PC-3 (cell line): Measurements from ENCODE around the gene SLC22A5. TPM values are rescaled to one million over a fixed set of nuclear protein-coding genes. Genes with fewer than 3 reads are reported as not detected.

ENCODE experiments used
- ATAC-seq: fragments of 200-7000 bp; cut with Tn5 transposase; 2 replicates; pipeline ENCODE4 v1.9.1; 2020; ENCODE audit warnings: mild to moderate bottlenecking, moderate library complexity
- BruUV-seq: library from RNA; stranded (reverse); fragments of 400-500 nt; replicated peaks from 2 replicates; lab custom pipeline; 2021; lab: Mats Ljungman, UMichigan
- CTCF ChIA-PET: fragments of 300-600 bp; sonication (Branson Sonifier 250); formaldehyde crosslinking; loops from one replicate; lab custom pipeline; 2022; ENCODE audit warnings: antibody characterized with exemption; lab: Charles Lee
- POLR2A ChIA-PET: fragments of 300-600 bp; sonication (Branson Sonifier 250); formaldehyde crosslinking; loops from one replicate; lab custom pipeline; 2022; ENCODE audit warnings: antibody characterized with exemption; ENCODE audit not compliant: unreplicated experiment; lab: Charles Lee
- DNase-seq: peaks from one replicate; pipeline ENCODE4 v3.0.0-alpha.2; 2015
- H2AFZ ChIP-seq: fragments of 300-600 bp; sonication (generic); 2 replicates; pipeline ENCODE4 v1.6.0; 2016; ENCODE audit warnings: antibody characterized with exemption, low read length
- H3F3A ChIP-seq: fragments of 300-600 bp; sonication (generic); one replicate; pipeline ENCODE4 v1.6.0; 2017; ENCODE audit warnings: antibody characterized with exemption, low read length, control low read depth, mild to moderate bottlenecking; ENCODE audit not compliant: unreplicated experiment
- H3K27ac ChIP-seq: fragments of 300-600 bp; sonication (generic); 2 replicates; pipeline ENCODE4 v1.5.1; 2016; ENCODE audit warnings: mild to moderate bottlenecking, low read length
- H3K27me3 ChIP-seq: fragments of 300-600 bp; sonication (generic); 2 replicates; pipeline ENCODE4 v1.6.1; 2016; ENCODE audit warnings: low read length, mixed read lengths
- H3K36me3 ChIP-seq: fragments of 300-600 bp; sonication (generic); 2 replicates; pipeline ENCODE4 v1.6.1; 2016; ENCODE audit warnings: low read depth, mixed run types, low read length, mixed read lengths
- H3K4me1 ChIP-seq: fragments of 300-600 bp; sonication (generic); 2 replicates; pipeline ENCODE4 v1.5.1; 2016; ENCODE audit warnings: low read length; ENCODE audit not compliant: insufficient read depth
- H3K4me2 ChIP-seq: fragments of 300-600 bp; sonication (generic); 2 replicates; pipeline ENCODE4 v1.6.0; 2016; ENCODE audit warnings: low read length
- H3K4me3 ChIP-seq: fragments of 300-600 bp; sonication (generic); 2 replicates; pipeline ENCODE4 v1.5.1; 2016; ENCODE audit warnings: mild to moderate bottlenecking, low read length, mixed read lengths
- H3K79me2 ChIP-seq: fragments of 300-600 bp; sonication (generic); 2 replicates; pipeline ENCODE4 v1.6.1; 2017; ENCODE audit warnings: low read length, mixed read lengths
- H3K9ac ChIP-seq: fragments of 300-600 bp; sonication (generic); 2 replicates; pipeline ENCODE4 v1.6.0; 2016; ENCODE audit warnings: mild to moderate bottlenecking, low read length
- H3K9me2 ChIP-seq: fragments of 300-600 bp; sonication (generic); replicated peaks from 2 replicates; pipeline ENCODE4 v1.6.1; 2016; ENCODE audit warnings: mixed run types, low read length, mixed read lengths
- H3K9me3 ChIP-seq: fragments of 300-600 bp; sonication (generic); 2 replicates; pipeline ENCODE4 v1.6.1; 2016; ENCODE audit warnings: low read length, mixed read lengths
- H4K20me1 ChIP-seq: fragments of 300-600 bp; sonication (generic); 2 replicates; pipeline ENCODE4 v1.6.1; 2016; ENCODE audit warnings: low read length, mixed read lengths
- EZH2 ChIP-seq: fragments of 300-600 bp; sonication (generic); IDR thresholded peaks from one replicate; pipeline ENCODE4 v1.6.1; 2017; ENCODE audit warnings: antibody characterized with exemption, mild to moderate bottlenecking, low read length; ENCODE audit not compliant: unreplicated experiment
- EZH2phosphoT487 ChIP-seq: fragments of 300-600 bp; sonication (generic); IDR thresholded peaks from 2 replicates; pipeline ENCODE4 v1.6.1; 2018; ENCODE audit warnings: mild to moderate bottlenecking, antibody characterized with exemption, low read length, borderline replicate concordance
- intact Hi-C: fragments of 100-400 bp; cut with micrococcal nuclease; formaldehyde crosslinking; loops from 2 replicates; pipeline ENCODE4 v1.9.0; 2023
- total RNA-seq: library from RNA; depleted of rRNA; stranded (reverse); fragments of >200 nt; gene quantifications from 2 replicates; pipeline ENCODE4 v1.2.3, GENCODE V29; 2014
- TF ChIP-seq, protein P1 (sequence below): fragments of 300-600 bp; sonication (generic); conservative IDR thresholded peaks from 2 replicates; pipeline ENCODE4 v1.5.1; 2017; ENCODE audit warnings: antibody characterized with exemption, low read depth, mild to moderate bottlenecking, low read length

Gene SLC22A5
- total RNA-seq, 1 experiment from 2014 or later, result 8.2 TPM

DNA sequence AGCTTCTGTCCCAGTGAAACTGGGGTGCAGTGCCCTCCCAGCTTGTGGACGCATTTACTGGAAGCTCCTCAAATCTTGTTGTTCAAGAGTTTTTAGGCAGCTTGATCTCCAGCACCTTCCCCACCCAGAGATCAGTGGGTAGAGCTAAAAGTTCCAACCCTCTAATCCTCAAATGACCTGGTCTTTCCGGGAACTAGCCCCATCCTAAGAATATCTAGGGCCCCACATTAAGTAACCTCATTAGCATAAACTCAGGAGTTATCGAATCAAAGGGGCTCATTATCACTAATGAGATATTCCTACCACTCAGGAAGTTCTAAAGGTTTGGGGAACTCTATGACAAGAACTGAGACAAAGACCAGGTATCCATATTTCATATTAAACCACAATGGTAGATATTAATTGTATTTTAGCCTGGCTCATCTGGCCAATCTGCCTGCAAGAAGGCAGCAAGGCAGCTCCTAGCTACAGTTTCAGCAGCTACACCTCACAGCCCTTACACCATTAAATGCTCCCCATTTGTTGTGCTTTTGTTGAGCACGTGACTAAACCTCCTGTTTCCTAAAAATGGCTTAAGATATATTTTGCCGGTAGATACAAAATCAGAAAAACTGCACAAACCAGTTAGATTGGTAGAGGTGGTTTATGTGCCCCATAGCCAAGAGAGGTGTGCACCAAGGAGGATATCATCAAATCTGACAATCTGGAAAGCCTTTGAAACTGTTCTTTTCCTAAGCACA lies 24.6 kb upstream of the SLC22A5 start:
- no peaks in the 10 kb centered on the region for H3F3A ChIP-seq
- CTCF ChIA-PET, result no interaction called here
- ATAC-seq (no peak), DNase-seq (peak; percentile 45)
- H3K4me3 ChIP-seq, result no peak overlapping the region
- TF ChIP-seq, protein P1, sequence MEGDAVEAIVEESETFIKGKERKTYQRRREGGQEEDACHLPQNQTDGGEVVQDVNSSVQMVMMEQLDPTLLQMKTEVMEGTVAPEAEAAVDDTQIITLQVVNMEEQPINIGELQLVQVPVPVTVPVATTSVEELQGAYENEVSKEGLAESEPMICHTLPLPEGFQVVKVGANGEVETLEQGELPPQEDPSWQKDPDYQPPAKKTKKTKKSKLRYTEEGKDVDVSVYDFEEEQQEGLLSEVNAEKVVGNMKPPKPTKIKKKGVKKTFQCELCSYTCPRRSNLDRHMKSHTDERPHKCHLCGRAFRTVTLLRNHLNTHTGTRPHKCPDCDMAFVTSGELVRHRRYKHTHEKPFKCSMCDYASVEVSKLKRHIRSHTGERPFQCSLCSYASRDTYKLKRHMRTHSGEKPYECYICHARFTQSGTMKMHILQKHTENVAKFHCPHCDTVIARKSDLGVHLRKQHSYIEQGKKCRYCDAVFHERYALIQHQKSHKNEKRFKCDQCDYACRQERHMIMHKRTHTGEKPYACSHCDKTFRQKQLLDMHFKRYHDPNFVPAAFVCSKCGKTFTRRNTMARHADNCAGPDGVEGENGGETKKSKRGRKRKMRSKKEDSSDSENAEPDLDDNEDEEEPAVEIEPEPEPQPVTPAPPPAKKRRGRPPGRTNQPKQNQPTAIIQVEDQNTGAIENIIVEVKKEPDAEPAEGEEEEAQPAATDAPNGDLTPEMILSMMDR, result no peak
- TF ChIP-seq EZH2, result no peak
- no peaks in the 10 kb centered on the region; the same call in 1 of the 2 replicates for H3K4me1 ChIP-seq
- H3K36me3 ChIP-seq, result no peaks in the 10 kb centered on the region
- no peaks in the 10 kb centered on the region for H4K20me1 ChIP-seq
- no peak overlapping the region for H2AFZ ChIP-seq
- H3K9ac ChIP-seq, result no peak overlapping the region
- H3K27ac ChIP-seq, result no peak overlapping the region
- POLR2A ChIA-PET, result no interaction called here
- no peaks in the 10 kb centered on the region for H3K9me2 ChIP-seq
- H3K27me3 ChIP-seq, result no peaks in the 10 kb centered on the region
- H3K4me2 ChIP-seq, result no peak overlapping the region
- H3K79me2 ChIP-seq, result no peaks in the 10 kb centered on the region
- no TSS peak for BruUV-seq
- no peaks in the 10 kb centered on the region for H3K9me3 ChIP-seq
- intact Hi-C loops, result no loop called here

DNA sequence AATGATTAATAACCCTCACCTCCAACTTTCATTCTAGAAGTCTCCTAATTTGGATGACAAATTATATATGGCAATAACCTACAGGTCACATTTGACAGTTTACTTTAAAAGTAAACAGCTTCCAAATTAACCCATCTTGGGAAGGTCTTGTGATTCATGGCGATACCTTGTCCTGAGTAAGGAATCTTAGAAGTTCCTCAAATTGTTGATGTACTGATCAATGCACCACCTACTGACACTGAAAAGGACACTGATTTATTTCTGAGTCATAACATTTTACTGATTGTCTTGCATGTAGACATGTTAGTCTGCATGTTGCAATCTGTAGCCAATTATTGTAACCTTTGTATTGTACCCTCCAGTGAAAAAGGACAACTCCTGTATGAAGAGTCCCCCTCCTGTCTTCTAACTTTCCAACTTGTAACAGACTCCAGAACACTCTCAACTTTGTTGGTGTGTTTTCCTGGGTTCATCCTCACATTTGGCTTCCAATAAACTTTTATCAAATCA lies 16.0 kb upstream of the SLC22A5 start:
- no TSS peak for BruUV-seq
- Histone ChIP-seq H3K4me3 (no peak overlapping the region), H3F3A (no peaks in the 10 kb centered on the region), H3K27ac (no peak overlapping the region), H3K79me2 (no peaks in the 10 kb centered on the region), H3K36me3 (no peaks in the 10 kb centered on the region), H3K4me1 (no peaks in the 10 kb centered on the region), H2AFZ (no peak overlapping the region), H3K9me2 (no peaks in the 10 kb centered on the region), H3K27me3 (no peaks in the 10 kb centered on the region), H4K20me1 (no peaks in the 10 kb centered on the region), H3K9ac (no peak overlapping the region), H3K9me3 (no peaks in the 10 kb centered on the region), H3K4me2 (no peak overlapping the region)
- DNase-seq, result no peak
- TF ChIP-seq EZH2, result no peak
- TF ChIP-seq, protein P1, result no peak
- TF ChIP-seq EZH2phosphoT487, result no peak
- POLR2A ChIA-PET, result no interaction called here
- no peak for ATAC-seq
- CTCF ChIA-PET, result no interaction called here
- intact Hi-C loops, result no loop called here

DNA sequence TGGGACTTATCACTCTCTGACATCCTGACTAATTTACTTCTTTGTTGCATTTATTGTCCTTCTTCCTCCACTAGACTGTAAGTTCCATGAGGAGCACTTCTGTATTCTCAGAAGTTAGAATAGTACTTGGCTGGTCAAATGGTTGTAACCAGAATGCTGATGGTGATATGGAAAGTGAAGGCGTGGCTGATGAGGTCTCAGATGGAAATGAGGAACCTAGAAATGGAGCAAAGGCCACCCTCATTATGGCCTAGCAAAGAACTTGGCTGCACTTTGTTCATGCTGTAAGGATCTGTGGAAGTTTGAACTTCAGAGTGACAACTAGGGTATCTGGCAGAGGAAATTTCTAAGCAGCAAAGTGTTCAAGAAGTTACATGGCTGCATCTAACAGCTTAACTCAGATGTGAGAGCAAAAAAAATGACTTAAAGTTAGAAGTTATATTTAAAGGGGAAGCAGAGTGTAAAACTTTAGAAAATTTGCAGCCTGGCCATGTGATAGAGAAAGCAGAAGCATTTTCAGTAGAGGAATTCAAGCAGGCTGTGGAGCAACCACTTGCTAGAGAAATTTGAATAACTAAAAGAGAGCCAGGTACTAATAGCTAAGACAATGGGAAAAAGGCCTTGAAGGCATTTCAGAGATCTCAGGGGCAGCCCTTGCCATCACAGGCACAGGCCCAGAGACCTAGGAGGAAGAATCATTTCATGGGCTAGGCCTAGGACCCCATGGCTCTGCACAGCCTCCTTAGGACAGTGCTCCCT lies 14.9 kb upstream of the SLC22A5 start:
- intact Hi-C loops, result no loop called here
- H3K9me2 ChIP-seq, result no peaks in the 10 kb centered on the region
- H3K79me2 ChIP-seq, result no peaks in the 10 kb centered on the region
- no peaks in the 10 kb centered on the region for H3K4me1 ChIP-seq
- H2AFZ ChIP-seq, result no peak overlapping the region
- ATAC-seq (no peak), DNase-seq (no peak)
- H3F3A ChIP-seq, result no peaks in the 10 kb centered on the region
- H3K4me3 ChIP-seq, result no peak overlapping the region
- TF ChIP-seq EZH2phosphoT487, result no peak
- no peak for TF ChIP-seq EZH2
- TF ChIP-seq, protein P1, result no peak
- H3K27me3 ChIP-seq, result no peaks in the 10 kb centered on the region
- H3K9me3 ChIP-seq, result no peaks in the 10 kb centered on the region
- no peaks in the 10 kb centered on the region for H4K20me1 ChIP-seq
- H3K36me3 ChIP-seq, result no peaks in the 10 kb centered on the region
- ChIA-PET POLR2A (no interaction called here), CTCF (no interaction called here)
- H3K27ac ChIP-seq, result no peak overlapping the region
- no peak overlapping the region for H3K4me2 ChIP-seq
- no TSS peak for BruUV-seq
- no peak overlapping the region for H3K9ac ChIP-seq
